ENCODE results near the gene CDC34.

Gene CDC34

DNA sequence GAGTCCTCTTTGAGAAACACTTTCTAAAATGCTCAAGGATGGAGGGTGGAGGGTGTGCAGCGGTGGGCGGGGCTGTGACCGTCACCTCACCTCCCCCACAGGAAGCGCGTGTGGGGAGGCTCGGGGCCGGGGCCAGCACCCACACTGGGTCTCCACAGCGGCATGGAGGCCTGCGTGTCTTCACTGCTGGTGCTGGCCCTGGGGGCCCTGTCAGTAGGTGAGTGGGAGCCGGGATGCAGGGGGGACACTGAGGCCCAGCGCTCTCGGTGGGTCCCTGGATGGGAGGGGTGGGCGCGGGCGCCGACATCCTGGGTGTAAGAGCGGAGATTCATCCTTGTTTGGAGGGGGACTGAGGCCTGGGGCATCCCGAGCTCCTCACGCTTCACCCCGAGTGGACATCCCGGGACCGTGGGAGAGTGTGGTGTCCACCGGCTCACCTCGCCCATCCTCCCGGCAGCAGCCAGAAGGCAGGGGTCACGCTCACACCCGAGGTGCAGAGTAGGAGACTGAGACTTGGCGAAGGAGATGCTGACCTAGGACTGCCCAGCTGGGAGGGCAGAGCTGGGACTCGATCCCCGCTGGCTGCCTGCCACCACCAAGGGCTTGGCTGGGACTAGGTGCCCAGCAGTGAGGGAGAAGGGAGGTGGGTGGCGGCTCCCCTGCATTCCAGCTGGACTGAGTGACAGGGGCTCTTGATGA, 12.5 kb downstream of the CDC34 start, which contains the start of gene GZMM:
TSS of gene GZMM (plus strand) at position 144 of the 699 bp plus-strand sequence. CDS start at position 163, 19 bp downstream.
- DNase-seq: no peak

GRCh38 chr19:547117-547516, 15.6 kb downstream of the CDC34 start:
- no peak for DNase-seq

DNA sequence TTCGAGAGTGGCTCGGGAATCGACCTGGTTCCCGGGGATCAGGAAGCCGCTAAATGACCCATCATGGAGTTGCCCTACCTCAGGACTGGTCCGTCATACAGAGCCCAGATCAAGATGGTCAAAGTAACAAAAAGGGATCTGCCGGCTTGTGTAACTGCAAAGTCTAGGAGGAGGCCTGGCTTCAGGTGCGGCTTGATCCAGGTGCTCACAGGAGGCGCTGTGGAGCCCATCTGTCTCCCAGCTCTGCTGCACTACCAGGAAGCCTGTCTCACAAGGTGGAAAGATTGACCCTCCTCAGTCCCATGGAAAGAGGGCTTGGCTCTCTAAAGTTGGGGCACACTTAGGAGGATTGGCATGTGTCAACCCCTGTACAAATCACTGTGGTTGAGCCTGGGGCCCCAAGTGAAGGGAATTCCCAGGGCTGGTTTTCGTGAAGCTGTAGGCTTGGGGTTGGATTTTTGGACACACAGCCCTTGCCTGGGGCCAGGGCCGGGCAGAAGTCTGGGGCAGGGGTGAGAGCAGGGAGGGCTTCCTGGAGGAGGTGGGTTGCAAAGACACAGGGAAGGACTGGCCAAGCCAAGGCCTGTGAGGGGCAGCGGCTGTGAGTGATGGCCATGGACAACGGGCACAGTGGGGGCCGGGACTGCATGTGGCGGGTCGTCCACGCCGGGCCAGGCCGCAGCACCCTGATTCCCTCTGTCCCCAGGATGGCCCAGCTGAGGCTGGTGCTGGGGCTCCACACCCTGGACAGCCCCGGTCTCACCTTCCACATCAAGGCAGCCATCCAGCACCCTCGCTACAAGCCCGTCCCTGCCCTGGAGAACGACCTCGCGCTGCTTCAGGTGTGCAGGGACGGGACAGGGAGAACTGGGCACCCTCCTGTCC, 16.5 kb downstream of the CDC34 start:
- DNase-seq: no peak

GRCh38 chr19:548886-549830, 17.6 kb downstream of the CDC34 start:
- no peak for DNase-seq

GRCh38 chr19:554817-555216, 23.3 kb downstream of the CDC34 start:
- DNase-seq: no peak

- no peak for DNase-seq
Observed at GRCh38 chr19:555474-555808, 23.9 kb downstream of the CDC34 start.

- DNase-seq: no peak
Observed at GRCh38 chr19:556611-557382, 25.2 kb downstream of the CDC34 start.

- no peak for DNase-seq
Observed at GRCh38 chr19:558770-559439, 27.3 kb downstream of the CDC34 start.

DNA sequence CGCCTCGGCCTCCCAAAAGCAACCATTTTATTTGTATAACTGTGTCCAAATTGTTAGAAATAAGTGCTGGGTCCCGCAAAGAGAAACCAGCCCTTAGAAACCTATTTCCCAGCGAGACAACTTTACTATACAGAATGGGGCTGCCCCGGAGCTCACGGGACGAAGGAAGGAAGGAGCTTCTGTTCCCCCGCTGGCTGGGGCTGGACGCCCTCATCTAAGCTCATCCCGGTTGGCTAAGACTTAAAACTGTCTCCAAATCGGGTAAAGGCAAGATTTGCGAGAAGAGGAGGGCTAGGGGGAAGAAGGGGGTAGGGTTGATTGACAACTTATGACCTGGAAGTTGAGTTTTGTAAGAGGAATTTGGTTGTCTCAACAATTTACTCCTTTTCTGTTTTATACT, 28.6 kb downstream of the CDC34 start:
- no peak for DNase-seq

GRCh38 chr19:566403-566802, 34.8 kb downstream of the CDC34 start:
- DNase-seq: no peak

DNA sequence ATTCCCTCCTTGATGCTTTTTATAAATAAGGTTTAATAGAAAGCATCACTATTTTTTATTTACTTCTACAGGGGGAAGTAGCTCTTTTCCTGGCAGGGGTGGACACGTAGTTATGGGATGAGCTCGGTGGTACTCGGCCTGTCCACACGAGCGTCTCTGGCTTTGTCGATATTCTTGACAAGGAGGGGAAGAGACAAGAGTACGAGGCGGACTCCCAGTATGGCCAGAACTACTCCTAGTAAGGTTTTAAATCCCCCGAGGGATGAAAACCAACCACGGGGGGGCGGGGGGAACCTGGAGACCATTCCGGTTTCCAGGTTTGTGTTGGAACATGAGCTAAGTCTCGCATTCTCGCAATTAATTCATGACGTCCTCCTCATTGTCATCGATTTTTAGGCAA, 35.3 kb downstream of the CDC34 start:
- no peak for DNase-seq

DNA sequence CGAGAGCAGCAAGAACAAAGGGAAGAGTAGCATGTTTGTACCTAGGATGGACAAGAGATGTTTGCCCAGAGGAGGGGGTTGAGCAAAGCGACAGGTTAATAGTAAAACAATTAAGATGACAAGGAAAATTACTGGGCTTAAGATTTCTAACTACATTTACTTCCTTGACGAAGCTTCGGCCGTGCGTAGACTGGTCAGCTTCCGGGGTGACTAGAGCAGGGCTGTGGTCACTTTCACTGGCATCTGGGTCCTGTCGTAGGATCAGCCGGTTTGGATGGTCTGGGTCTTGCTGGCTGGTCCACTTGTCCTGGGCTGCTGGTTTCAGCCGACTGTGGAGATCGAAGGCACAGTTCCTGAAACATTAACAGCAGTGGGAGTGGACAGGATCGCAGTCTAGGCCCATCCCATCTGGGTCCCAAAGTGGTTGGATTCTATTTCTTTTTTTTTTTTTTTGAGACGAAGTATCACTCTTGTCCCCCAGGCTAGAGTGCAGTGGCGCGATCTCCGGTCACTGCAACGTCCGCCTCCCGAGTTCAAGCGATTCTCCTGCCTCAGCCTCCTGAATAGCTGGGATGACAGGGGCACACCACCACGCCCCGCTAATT, 35.8 kb downstream of the CDC34 start:
- DNase-seq: no peak

DNA sequence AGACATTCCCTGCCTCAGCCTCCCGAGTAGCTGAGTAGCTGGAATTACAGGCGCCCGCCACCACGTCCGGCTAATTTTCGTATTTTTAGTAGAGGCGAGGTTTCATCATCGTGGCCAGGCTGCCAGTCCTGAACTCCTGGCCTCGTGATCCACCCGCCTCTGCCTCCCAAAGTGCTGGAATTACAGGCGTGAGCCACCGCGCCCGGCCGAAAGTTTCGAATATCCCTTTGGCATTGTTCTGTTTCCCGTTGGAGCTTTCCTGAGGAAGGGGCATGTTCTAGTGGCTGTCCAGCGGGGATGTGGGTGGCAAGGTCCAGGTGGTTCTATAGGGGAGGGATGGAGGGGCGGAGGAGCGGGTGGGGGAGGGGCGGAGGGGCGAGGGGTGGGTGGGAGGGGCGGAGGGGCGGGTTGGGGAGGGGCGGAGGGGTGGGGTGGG, 38.7 kb downstream of the CDC34 start:
- DNase-seq: no peak

GRCh38 chr19:570937-571565, 39.5 kb downstream of the CDC34 start:
- peak; percentile 47 for DNase-seq

- no peak for DNase-seq
Observed at GRCh38 chr19:571566-571974, 40.0 kb downstream of the CDC34 start.

DNA sequence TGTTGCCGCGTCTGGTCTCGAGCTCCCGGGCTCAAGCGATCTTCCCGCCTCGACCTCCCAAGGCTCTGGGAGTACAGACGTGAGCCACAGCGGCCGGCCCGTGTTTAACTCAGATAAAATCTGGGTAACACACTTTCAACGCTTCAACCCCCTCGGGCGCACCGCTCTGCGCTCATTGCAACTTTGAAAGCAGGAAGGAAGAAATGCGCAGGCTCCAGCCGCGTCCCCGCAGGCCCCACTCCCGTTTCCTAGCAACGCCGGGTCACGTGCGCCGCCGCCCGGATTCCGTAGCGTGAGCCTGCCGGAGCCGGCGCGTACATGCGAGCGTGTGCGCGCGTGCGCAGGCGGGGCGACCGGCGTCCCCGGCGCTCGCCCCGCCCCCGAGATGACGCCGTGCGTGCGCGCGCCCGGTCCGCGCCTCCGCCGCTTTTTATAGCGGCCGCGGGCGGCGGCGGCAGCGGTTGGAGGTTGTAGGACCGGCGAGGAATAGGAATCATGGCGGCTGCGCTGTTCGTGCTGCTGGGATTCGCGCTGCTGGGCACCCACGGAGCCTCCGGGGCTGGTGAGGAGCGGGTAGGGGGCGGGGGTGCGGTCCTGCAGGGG, 40.7 kb downstream of the CDC34 start, which contains the start of gene BSG:
TSS of gene BSG (plus strand) at position 457 of the 603 bp plus-strand sequence. CDS start at position 496, 39 bp downstream.
- DNase-seq: peak; percentile 98

DNA sequence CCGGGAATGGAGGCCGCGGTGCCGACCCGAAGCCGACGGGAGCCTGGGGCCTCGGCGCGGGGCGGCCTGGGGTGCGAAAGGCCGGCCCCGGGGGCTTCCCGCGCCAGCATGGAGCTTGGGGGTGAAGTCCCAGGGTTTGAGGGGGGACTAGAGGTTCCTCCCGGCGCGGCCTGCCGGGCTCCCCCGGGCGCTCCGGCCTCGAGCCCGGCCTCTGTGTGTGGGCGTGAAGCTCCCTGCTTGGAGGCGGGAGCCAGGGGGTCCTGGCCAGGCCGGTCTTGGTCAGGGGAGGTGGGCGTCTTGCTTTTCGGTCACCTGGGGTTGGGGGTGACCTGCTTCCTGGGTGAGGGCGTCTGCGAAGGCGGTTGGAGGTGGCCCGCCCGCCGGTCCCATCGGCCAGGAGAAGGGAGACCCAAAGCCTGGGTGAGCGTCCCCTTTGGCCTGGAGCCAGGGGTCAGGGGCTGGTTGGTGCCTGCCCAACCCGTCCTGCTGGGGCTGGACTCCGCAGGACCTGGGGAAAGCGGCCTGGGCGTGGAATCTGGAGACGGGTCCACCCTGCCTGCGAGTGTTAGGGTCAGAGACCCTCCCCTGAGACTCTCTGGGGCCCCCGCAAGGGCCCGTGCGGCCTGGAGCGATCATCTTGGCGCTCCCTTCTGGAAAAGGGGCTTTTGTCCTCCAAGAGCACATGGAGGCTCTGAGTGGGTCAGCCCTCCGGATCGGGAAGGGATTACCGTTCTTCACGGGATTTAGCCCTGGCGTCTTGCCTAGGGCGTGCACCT, 41.4 kb downstream of the CDC34 start:
- DNase-seq: no peak

GRCh38 chr19:573519-573825, 41.9 kb downstream of the CDC34 start:
- DNase-seq: no peak

Measured in NCI-H1105 (cell line).